Activated B cell treated with CpG ODN at 0.5 μM for 24 hours (primary cell): ENCODE results near the gene GNB1L. TPM values are rescaled to one million over a fixed set of nuclear protein-coding genes. Genes with fewer than 3 reads are reported as not detected.

Experiments
- ATAC-seq: fragments of 200-7000 bp; cut with Tn5 transposase; one replicate; pipeline ENCODE4 v1.10.0; 2021; ENCODE audit warnings: low read depth, mild to moderate bottlenecking, moderate library complexity
- CTCF ChIA-PET: fragments of 350-600 bp; sonication (Branson Sonifier 250); formaldehyde crosslinking; loops from one replicate; lab custom pipeline; 2021; ENCODE audit warnings: antibody characterized with exemption; lab: Charles Lee
- POLR2A ChIA-PET: fragments of 350-600 bp; sonication (Branson Sonifier 250); formaldehyde crosslinking; loops from one replicate; lab custom pipeline; 2021; ENCODE audit warnings: antibody characterized with exemption; lab: Charles Lee
- DNase-seq: peaks from one replicate; pipeline ENCODE4 v3.0.0; 2022
- H3K27ac Mint-ChIP-seq: one replicate; pipeline ENCODE4 v1.8.0; 2020; ENCODE audit warnings: mixed read lengths
- H3K27me3 Mint-ChIP-seq: one replicate; pipeline ENCODE4 v1.8.0; 2021; ENCODE audit warnings: mixed read lengths
- H3K36me3 Mint-ChIP-seq: one replicate; pipeline ENCODE4 v1.8.0; 2021; ENCODE audit warnings: low read depth, mixed read lengths
- H3K4me1 Mint-ChIP-seq: one replicate; pipeline ENCODE4 v1.8.0; 2021; ENCODE audit warnings: mixed read lengths
- H3K4me3 Mint-ChIP-seq: one replicate; pipeline ENCODE4 v1.8.0; 2020; ENCODE audit warnings: mild to moderate bottlenecking, mixed read lengths
- H3K9me3 Mint-ChIP-seq: one replicate; pipeline ENCODE4 v1.8.0; 2020; ENCODE audit warnings: mixed read lengths
- CTCF ChIP-seq: fragments of 200-600 bp; IDR thresholded peaks from one replicate; pipeline ENCODE4 v1.8.0; 2022; ENCODE audit warnings: antibody characterized with exemption, mild to moderate bottlenecking
- intact Hi-C: fragments of 100-400 bp; cut with micrococcal nuclease; formaldehyde crosslinking; loops from one replicate; pipeline ENCODE4 v1.15.1; 2024
- total RNA-seq: library from RNA; stranded (reverse); gene quantifications from 2 replicates; pipeline ENCODE4 v1.2.3, GENCODE V29; 2022

GNB1L gene
- total RNA-seq, 1 donor from 2014 or later = 6.3 TPM

- CTCF ChIA-PET = no interaction called here
- H3K4me1 Mint-ChIP-seq = no peaks in the 10 kb centered on the region
- no peak for DNase-seq
Observed at GRCh38 chr22:19806213-19807160, 48.2 kb downstream of the GNB1L start.

DNA sequence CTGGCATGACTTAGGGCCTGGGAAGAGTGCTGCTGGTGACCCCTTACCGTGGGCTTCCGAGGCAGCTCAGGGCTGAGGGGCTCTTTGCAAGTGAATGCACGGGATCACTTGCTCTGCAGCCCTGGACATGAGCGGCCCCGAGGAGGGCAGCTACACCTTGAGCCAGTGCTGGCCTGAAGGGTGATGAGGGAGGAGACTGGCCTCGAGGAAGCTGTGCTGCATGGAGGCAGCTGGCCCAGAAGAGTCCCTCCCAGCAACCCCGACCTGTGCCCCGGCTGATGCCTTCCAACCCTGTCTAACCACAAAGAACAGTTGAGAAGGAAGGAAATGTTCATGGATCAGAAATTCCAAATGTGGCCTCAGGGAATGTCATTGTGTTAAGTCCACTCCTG, 48.9 kb downstream of the GNB1L start:
- intact Hi-C loops = no loop called here
- no peak overlapping the region for H3K27ac Mint-ChIP-seq
- ATAC-seq (no peak), DNase-seq (no peak)
- ChIA-PET CTCF (no interaction called here), POLR2A (no interaction called here)
- no peak for TF ChIP-seq CTCF
- no peaks in the 10 kb centered on the region for H3K27me3 Mint-ChIP-seq
- H3K4me1 Mint-ChIP-seq = no peaks in the 10 kb centered on the region
- H3K4me3 Mint-ChIP-seq = no peak overlapping the region
- peaks cover 26% of the 10 kb centered on the region for H3K36me3 Mint-ChIP-seq
- no peaks in the 10 kb centered on the region for H3K9me3 Mint-ChIP-seq

More at GRCh38 chr22:19806213-19807160, 48.2 kb downstream of the GNB1L start:
- Mint-ChIP-seq H3K27ac (no peak overlapping the region), H3K4me3 (no peak overlapping the region), H3K9me3 (no peaks in the 10 kb centered on the region), H3K27me3 (no peaks in the 10 kb centered on the region), H3K36me3 (peaks cover 26% of the 10 kb centered on the region)
- no peak for TF ChIP-seq CTCF
- no peak for ATAC-seq
- intact Hi-C loops = no loop called here
- POLR2A ChIA-PET = no interaction called here

- Mint-ChIP-seq H3K9me3 (no peaks in the 10 kb centered on the region), H3K27ac (no peak overlapping the region), H3K4me1 (no peaks in the 10 kb centered on the region), H3K4me3 (no peak overlapping the region), H3K36me3 (peaks cover 30% of the 10 kb centered on the region), H3K27me3 (no peaks in the 10 kb centered on the region)
- CTCF ChIA-PET = no interaction called here
- POLR2A ChIA-PET = no interaction called here
- no peak for TF ChIP-seq CTCF
- intact Hi-C loops = no loop called here
- DNase-seq = no peak
- no peak for ATAC-seq
Observed at GRCh38 chr22:19803736-19804267, 50.9 kb downstream of the GNB1L start.

DNA sequence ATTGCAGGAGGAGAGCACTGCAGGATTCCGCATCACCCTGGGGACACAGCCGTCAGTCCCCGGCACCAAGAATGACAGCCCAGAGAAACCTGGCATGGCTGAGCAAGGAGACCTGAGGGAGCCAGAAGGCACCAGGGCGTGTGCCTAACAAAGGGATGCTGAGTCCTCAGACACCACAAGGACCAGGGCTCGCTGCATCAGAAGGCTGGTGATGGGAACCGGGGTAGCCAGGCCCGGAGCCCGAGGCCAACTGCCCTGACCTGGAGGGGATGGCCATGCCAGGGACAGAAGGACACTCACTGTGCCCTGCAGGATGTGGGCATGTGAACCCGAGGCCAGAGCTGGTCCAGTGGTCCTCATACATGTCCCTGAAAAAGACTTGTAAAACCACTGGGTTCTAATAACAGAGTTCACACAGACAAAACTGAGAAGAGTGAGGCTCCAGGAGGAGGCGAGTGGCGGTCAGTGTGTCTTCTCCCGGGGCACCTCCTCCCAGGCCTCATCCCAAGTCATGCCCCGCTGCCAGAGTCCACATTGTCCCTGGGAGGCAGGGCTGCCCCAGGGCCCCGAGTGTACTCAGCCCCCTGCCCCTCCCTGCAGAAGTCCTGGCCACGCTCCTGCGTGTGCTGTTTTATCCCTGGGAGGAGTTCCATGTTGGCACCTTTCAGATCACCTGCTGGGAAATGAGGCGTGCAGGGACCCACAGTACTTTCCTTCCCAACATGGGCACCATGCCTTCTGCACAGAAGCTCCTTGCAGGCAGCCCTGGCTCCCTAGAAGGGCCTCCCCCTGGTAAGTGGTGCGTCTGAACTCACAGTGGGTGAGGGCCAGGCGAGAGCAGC, 51.6 kb downstream of the GNB1L start:
- ChIA-PET POLR2A (no interaction called here), CTCF (no interaction called here)
- Mint-ChIP-seq H3K4me3 (no peak overlapping the region), H3K9me3 (no peaks in the 10 kb centered on the region), H3K4me1 (no peaks in the 10 kb centered on the region), H3K27me3 (no peaks in the 10 kb centered on the region), H3K27ac (no peak overlapping the region), H3K36me3 (peaks cover 30% of the 10 kb centered on the region)
- DNase-seq = no peak
- intact Hi-C loops = no loop called here
- ATAC-seq = no peak
- no peak for TF ChIP-seq CTCF
